ENCODE results near the gene MINDY4. TPM values are rescaled to one million over a fixed set of nuclear protein-coding genes. Genes with fewer than 3 reads are reported as not detected.

MINDY4 gene
- polyA plus RNA-seq, 1 experiment, result 1.8 TPM

DNA sequence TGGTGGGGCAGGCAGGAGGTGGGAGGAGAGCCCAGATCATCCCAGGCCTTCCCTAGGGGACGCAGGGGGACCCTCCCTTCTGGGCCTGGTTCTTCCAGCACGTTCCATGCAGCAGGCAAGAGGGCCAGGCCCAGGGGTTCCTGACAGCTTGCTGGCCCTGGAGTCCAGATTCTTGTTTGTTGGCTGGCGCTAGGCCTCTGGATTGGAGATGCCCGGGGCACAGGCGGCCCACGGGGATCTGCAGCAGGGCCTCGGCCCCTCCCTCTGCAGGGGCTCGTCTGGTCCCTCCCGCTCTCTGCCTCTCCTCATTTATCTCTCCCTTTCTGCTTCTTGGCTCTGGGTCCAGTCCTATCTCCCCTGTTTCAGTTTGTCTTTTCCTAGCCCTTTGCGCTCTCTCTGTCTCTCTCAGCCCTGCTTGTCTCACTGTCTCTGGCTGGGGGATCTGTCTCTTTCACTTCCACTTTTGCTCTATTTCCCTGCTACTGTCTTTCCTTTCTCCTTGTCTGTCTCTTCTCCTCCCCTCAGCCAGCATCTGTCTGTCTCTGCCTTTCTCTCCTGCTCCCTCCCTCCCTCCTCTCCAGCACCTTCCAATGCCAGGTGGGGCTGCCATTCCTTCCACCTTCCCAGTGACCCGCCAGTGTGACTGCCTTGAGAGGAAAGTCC lies 139.3 kb downstream of the MINDY4 start:
- H3K9me3 ChIP-seq (ENCODE audit: control insufficient read depth, insufficient read depth, low read length), result no peaks in the 10 kb centered on the region
- TF ChIP-seq CTCF (IDR thresholded peaks at IDR 0.05; ENCODE audit: low read depth, low read length), result no peak
- peaks cover 6% of the 10 kb centered on the region for H3K27me3 ChIP-seq (ENCODE audit: control insufficient read depth, insufficient read depth, low read length)
- no peak overlapping the region for H3K4me3 ChIP-seq (ENCODE audit: low read depth, low read length)
- POLR2A ChIA-PET, result no interaction called here
- no peak for DNase-seq (ENCODE audit: low read depth, low spot score)
- no peak overlapping the region for H3K27ac ChIP-seq (ENCODE audit: low read depth, low read length)
- CTCF ChIA-PET, result no interaction called here

DNA sequence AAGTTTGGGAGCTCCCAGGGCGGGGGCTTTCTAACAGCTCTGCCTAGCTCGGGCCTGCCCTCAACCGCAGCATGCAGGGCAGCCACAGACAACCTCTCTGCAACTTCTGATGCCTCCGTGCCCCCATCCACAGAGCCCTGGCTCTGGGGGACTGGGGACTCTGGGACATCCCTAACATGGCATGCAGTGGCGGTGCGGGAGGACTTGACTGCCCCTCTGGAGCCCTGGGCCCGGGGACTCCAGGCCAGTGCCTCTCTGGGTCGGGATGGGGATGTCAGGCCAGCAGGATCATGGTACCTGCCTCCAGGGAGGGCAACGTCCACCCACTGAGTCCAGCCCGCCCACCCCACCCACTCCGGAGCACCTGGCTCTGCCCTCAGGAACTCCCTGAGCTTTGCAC lies 139.9 kb downstream of the MINDY4 start:
- POLR2A ChIA-PET, result no interaction called here
- peaks cover 6% of the 10 kb centered on the region for H3K27me3 ChIP-seq (ENCODE audit: control insufficient read depth, insufficient read depth, low read length)
- no peaks in the 10 kb centered on the region; the same call in 1 of the 2 replicates for H3K9me3 ChIP-seq (ENCODE audit: control insufficient read depth, insufficient read depth, low read length)
- CTCF ChIA-PET, result interaction anchor here (1.0 to 1.3 kb wide), 2 partner anchors 27 to 223 kb away, joined by 3 to 4 read pairs; no protein-coding TSS in a partner anchor
- DNase-seq (ENCODE audit: low read depth, low spot score), result no peak
- H3K4me3 ChIP-seq (ENCODE audit: low read depth, low read length), result no peak overlapping the region
- no peak overlapping the region for H3K27ac ChIP-seq (ENCODE audit: low read depth, low read length)
- TF ChIP-seq CTCF (IDR thresholded peaks at IDR 0.05; ENCODE audit: low read depth, low read length), result no peak

- ChIA-PET POLR2A (interaction anchor here (1.0 kb wide), 1 partner anchor 61 kb away, joined by 3 read pairs; no protein-coding TSS in a partner anchor), CTCF (interaction anchor here (1.0 to 1.3 kb wide), 2 partner anchors 27 to 223 kb away, joined by 3 to 4 read pairs; no protein-coding TSS in a partner anchor)
- no peak for TF ChIP-seq CTCF (IDR thresholded peaks at IDR 0.05; ENCODE audit: low read depth, low read length)
- Histone ChIP-seq H3K9me3 (ENCODE audit: control insufficient read depth, insufficient read depth, low read length) (no peaks in the 10 kb centered on the region; the same call in 1 of the 2 replicates), H3K27ac (ENCODE audit: low read depth, low read length) (no peak within 1 kb of the TSS), H3K4me3 (ENCODE audit: low read depth, low read length) (no peak within 1 kb of the TSS), H3K27me3 (ENCODE audit: control insufficient read depth, insufficient read depth, low read length) (peaks cover 6% of the 10 kb centered on the region)
- DNase-seq (ENCODE audit: low read depth, low spot score), result no peak
These were observed 140.3 kb downstream of the MINDY4 start, which contains the start of gene AQP1 for GRCh38 chr7:30911561-30911969. Gene AQP1, plus strand, starts transcription at chr7:30911853. Its CDS starts 57 bp downstream, at chr7:30911910.

DNA sequence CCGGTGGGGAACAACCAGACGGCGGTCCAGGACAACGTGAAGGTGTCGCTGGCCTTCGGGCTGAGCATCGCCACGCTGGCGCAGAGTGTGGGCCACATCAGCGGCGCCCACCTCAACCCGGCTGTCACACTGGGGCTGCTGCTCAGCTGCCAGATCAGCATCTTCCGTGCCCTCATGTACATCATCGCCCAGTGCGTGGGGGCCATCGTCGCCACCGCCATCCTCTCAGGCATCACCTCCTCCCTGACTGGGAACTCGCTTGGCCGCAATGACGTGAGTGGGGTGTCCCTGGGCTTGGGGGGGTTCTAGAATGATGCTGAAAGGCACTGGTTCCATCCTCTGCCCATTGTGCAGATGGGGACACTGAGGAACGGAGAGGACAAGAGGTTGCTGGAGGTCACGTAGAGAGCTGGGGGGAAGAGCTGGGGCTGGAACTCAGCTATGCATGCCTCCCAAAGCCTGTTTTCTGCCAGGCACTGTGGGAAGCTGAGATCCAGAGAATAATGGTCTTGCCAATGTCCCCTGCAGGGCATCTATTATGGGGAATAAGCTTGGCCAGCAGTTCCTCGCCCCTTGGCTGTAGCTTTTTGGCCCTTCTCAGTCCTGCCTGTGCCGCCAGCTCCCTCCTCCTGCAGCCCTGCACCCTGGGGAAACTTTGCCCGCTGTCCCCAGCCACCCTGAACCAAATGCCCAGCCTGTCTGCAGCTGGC lies 141.0 kb downstream of the MINDY4 start:
- CTCF ChIA-PET, result interaction anchor here (1.0 to 1.3 kb wide), 2 partner anchors 26 to 222 kb away, joined by 3 to 4 read pairs; no protein-coding TSS in a partner anchor
- POLR2A ChIA-PET, result interaction anchor here (1.0 kb wide), 1 partner anchor 60 kb away, joined by 3 read pairs; no protein-coding TSS in a partner anchor
- no peaks in the 10 kb centered on the region; the same call in 1 of the 2 replicates for H3K9me3 ChIP-seq (ENCODE audit: control insufficient read depth, insufficient read depth, low read length)
- H3K4me3 ChIP-seq (ENCODE audit: low read depth, low read length), result no peak overlapping the region
- no peak overlapping the region for H3K27ac ChIP-seq (ENCODE audit: low read depth, low read length)
- peaks cover 6% of the 10 kb centered on the region for H3K27me3 ChIP-seq (ENCODE audit: control insufficient read depth, insufficient read depth, low read length)
- DNase-seq (ENCODE audit: low read depth, low spot score), result no peak
- no peak for TF ChIP-seq CTCF (IDR thresholded peaks at IDR 0.05; ENCODE audit: low read depth, low read length)

DNA sequence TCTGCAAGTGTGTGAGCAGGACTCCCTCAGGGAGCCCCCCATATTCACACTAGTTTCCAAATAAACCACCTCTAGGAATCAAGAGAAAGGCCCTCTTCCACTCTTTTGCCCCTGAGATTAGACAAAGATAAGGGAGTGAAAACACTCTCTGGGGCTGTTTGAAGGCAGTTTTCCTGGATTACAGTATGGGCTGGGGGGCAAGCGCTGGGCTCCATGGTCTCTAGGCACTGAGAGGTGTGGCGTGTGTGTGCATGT lies 141.4 kb downstream of the MINDY4 start:
- Histone ChIP-seq H3K9me3 (ENCODE audit: control insufficient read depth, insufficient read depth, low read length) (no peaks in the 10 kb centered on the region; the same call in 1 of the 2 replicates), H3K4me3 (ENCODE audit: low read depth, low read length) (no peak overlapping the region), H3K27me3 (ENCODE audit: control insufficient read depth, insufficient read depth, low read length) (peaks cover 6% of the 10 kb centered on the region), H3K27ac (ENCODE audit: low read depth, low read length) (no peak overlapping the region)
- no peak for TF ChIP-seq CTCF (IDR thresholded peaks at IDR 0.05; ENCODE audit: low read depth, low read length)
- CTCF ChIA-PET, result interaction anchor here (1.3 kb wide), 1 partner anchor 26 kb away, joined by 4 read pairs; no protein-coding TSS in a partner anchor
- DNase-seq (ENCODE audit: low read depth, low spot score), result no peak
- POLR2A ChIA-PET, result interaction anchor here (1.0 kb wide), 1 partner anchor 59 kb away, joined by 3 read pairs; no protein-coding TSS in a partner anchor
